DOHH2 (cell line): ENCODE measurements around the gene ZNF805.

Experiments used
- H3F3A ChIP-seq: fragments of 200-600 bp; sonication (generic), shearing (Covaris generic); 2 replicates; pipeline ENCODE4 v1.6.0; 2016; ENCODE audit warnings: antibody characterized with exemption, mild to moderate bottlenecking; ENCODE audit not compliant: control insufficient read depth, insufficient read depth
- H3K27ac ChIP-seq: fragments of 200-600 bp; sonication (generic); 2 replicates; pipeline ENCODE4 v1.5.1; 2014; ENCODE audit warnings: low read depth, mild to moderate bottlenecking, low read length, moderate library complexity
- H3K27me3 ChIP-seq: fragments of 200-600 bp; sonication (generic); 2 replicates; pipeline ENCODE4 v1.6.1; 2014; ENCODE audit warnings: mild to moderate bottlenecking, low read length, mixed read lengths; ENCODE audit not compliant: control insufficient read depth
- H3K36me3 ChIP-seq: fragments of 200-600 bp; sonication (generic); 2 replicates; pipeline ENCODE4 v1.6.1; 2014; ENCODE audit warnings: mild to moderate bottlenecking, low read length, moderate library complexity, mixed read lengths; ENCODE audit not compliant: control insufficient read depth
- H3K4me1 ChIP-seq: fragments of 200-600 bp; sonication (generic); 2 replicates; pipeline ENCODE4 v1.6.1; 2014; ENCODE audit warnings: mild to moderate bottlenecking, low read length, mixed read lengths; ENCODE audit not compliant: control insufficient read depth
- H3K4me2 ChIP-seq: fragments of 200-600 bp; sonication (generic); 2 replicates; pipeline ENCODE4 v1.6.0; 2014; ENCODE audit warnings: mild to moderate bottlenecking, low read length, moderate library complexity
- H3K4me3 ChIP-seq: fragments of 200-600 bp; sonication (generic); 2 replicates; pipeline ENCODE4 v1.5.1; 2014; ENCODE audit warnings: mild to moderate bottlenecking, low read length, mixed read lengths
- H3K79me2 ChIP-seq: fragments of 200-600 bp; sonication (generic); 2 replicates; pipeline ENCODE4 v1.6.1; 2014; ENCODE audit warnings: mild to moderate bottlenecking, low read length, mixed read lengths; ENCODE audit not compliant: control insufficient read depth
- H3K9me2 ChIP-seq: fragments of 200-600 bp; sonication (generic); replicated peaks from 2 replicates; pipeline ENCODE4 v1.6.1; 2014; ENCODE audit warnings: mild to moderate bottlenecking, low read length, mixed read lengths; ENCODE audit not compliant: control insufficient read depth
- H3K9me3 ChIP-seq: fragments of 200-600 bp; sonication (generic); 2 replicates; pipeline ENCODE4 v1.6.1; 2014; ENCODE audit warnings: antibody characterized with exemption, low read length, mixed read lengths; ENCODE audit not compliant: control insufficient read depth, insufficient read depth
- H4K20me1 ChIP-seq: fragments of 200-600 bp; sonication (generic); 2 replicates; pipeline ENCODE4 v1.6.0; 2014; ENCODE audit warnings: low read depth, mild to moderate bottlenecking, antibody characterized with exemption, low read length, moderate library complexity; ENCODE audit not compliant: control insufficient read depth, insufficient read depth
- CTCF ChIP-seq: fragments of 200-600 bp; sonication (generic); IDR thresholded peaks from one replicate; pipeline ENCODE4 v1.5.1; 2014; ENCODE audit warnings: antibody characterized with exemption, mild to moderate bottlenecking, low read depth, low read length; ENCODE audit not compliant: poor library complexity, severe bottlenecking
- EZH2phosphoT487 ChIP-seq: fragments of 200-600 bp; sonication (generic); IDR thresholded peaks from 2 replicates; pipeline ENCODE4 v1.6.1; 2017; ENCODE audit warnings: borderline replicate concordance, mild to moderate bottlenecking, antibody characterized with exemption, low read length, moderate library complexity, mixed read lengths

The ZNF805 gene

GRCh38 chr19:57212109-57212508, 28.3 kb upstream of the ZNF805 start:
- Histone ChIP-seq H3K4me3 (no peak overlapping the region), H3F3A (no peaks in the 10 kb centered on the region), H3K9me2 (no peaks in the 10 kb centered on the region), H3K4me2 (no peak overlapping the region), H3K9me3 (peaks cover 9% of the 10 kb centered on the region; the same call in 1 of the 2 replicates), H3K27me3 (no peaks in the 10 kb centered on the region), H3K79me2 (no peaks in the 10 kb centered on the region), H3K4me1 (no peaks in the 10 kb centered on the region), H3K36me3 (no peaks in the 10 kb centered on the region), H4K20me1 (no peaks in the 10 kb centered on the region), H3K27ac (no peak overlapping the region)
- no peak for TF ChIP-seq CTCF
- no peak for TF ChIP-seq EZH2phosphoT487

- TF ChIP-seq EZH2phosphoT487 (no peak), CTCF (no peak)
- Histone ChIP-seq H4K20me1 (no peaks in the 10 kb centered on the region), H3K27me3 (no peaks in the 10 kb centered on the region), H3K36me3 (no peaks in the 10 kb centered on the region), H3K4me3 (no peak overlapping the region), H3F3A (no peaks in the 10 kb centered on the region), H3K9me3 (peaks cover 16% of the 10 kb centered on the region; the same call in 1 of the 2 replicates), H3K9me2 (no peaks in the 10 kb centered on the region), H3K4me2 (no peak overlapping the region), H3K27ac (no peak overlapping the region), H3K4me1 (no peaks in the 10 kb centered on the region), H3K79me2 (no peaks in the 10 kb centered on the region)
These were observed 12.9 kb upstream of the ZNF805 start for GRCh38 chr19:57227502-57227901.

- Histone ChIP-seq H3K9me3 (peaks cover 15% of the 10 kb centered on the region; the same call in 1 of the 2 replicates), H3K36me3 (no peaks in the 10 kb centered on the region), H3K4me3 (no peak overlapping the region), H3K27me3 (no peaks in the 10 kb centered on the region), H4K20me1 (no peaks in the 10 kb centered on the region), H3K79me2 (no peaks in the 10 kb centered on the region), H3K4me1 (no peaks in the 10 kb centered on the region), H3F3A (no peaks in the 10 kb centered on the region), H3K27ac (no peak overlapping the region), H3K4me2 (no peak overlapping the region), H3K9me2 (no peaks in the 10 kb centered on the region)
- TF ChIP-seq EZH2phosphoT487 (no peak), CTCF (no peak)
These were observed 8.7 kb upstream of the ZNF805 start for GRCh38 chr19:57231686-57232085.

- H3K4me2 ChIP-seq = no peak overlapping the region
- H4K20me1 ChIP-seq = no peaks in the 10 kb centered on the region
- no peak for TF ChIP-seq CTCF
- TF ChIP-seq EZH2phosphoT487 = no peak
- peaks cover 15% of the 10 kb centered on the region; the same call in 1 of the 2 replicates for H3K9me3 ChIP-seq
- H3K4me1 ChIP-seq = no peaks in the 10 kb centered on the region
- H3F3A ChIP-seq = no peaks in the 10 kb centered on the region
- H3K9me2 ChIP-seq = no peaks in the 10 kb centered on the region
- H3K79me2 ChIP-seq = no peaks in the 10 kb centered on the region
- H3K36me3 ChIP-seq = no peaks in the 10 kb centered on the region
- no peak overlapping the region for H3K4me3 ChIP-seq
- no peak overlapping the region for H3K27ac ChIP-seq
- H3K27me3 ChIP-seq = no peaks in the 10 kb centered on the region
These were observed 7.2 kb upstream of the ZNF805 start for GRCh38 chr19:57233207-57233606.
